Bronchial epithelial cell (primary cell): Measurements from ENCODE around the gene SOCS6. TPM values are rescaled to one million over a fixed set of nuclear protein-coding genes. Genes with fewer than 3 reads are reported as not detected.

ENCODE experiments used
- DNase-seq: peaks from one replicate; pipeline ENCODE4 v3.0.0-alpha.2; 2010; ENCODE audit warnings: low read depth
- FAIRE-seq: peaks from 2 replicates; lab custom pipeline; 2011; peaks lifted over from hg19 to GRCh38; lab: Jason Lieb, UNC
- H3K27me3 ChIP-seq: 2 replicates; pipeline ENCODE4 v1.5.1; 2011; ENCODE audit warnings: low read length; ENCODE audit not compliant: control insufficient read depth, insufficient read depth
- H3K36me3 ChIP-seq: 2 replicates; pipeline ENCODE4 v1.5.1; 2011; ENCODE audit warnings: low read length; ENCODE audit not compliant: control insufficient read depth, insufficient read depth
- H3K4me3 ChIP-seq: 2 replicates; pipeline ENCODE4 v1.5.1; 2011; ENCODE audit warnings: mild to moderate bottlenecking, low read depth, low read length, control low read depth
- total RNA-seq: library from RNA; depleted of rRNA; stranded (reverse); fragments of >200 nt; gene quantifications from 2 replicates; pipeline ENCODE4 v1.2.1, GENCODE V29; 2014
- TF ChIP-seq, protein P1 (sequence below): IDR thresholded peaks from 2 replicates; pipeline ENCODE4 v1.5.1; 2011; ENCODE audit warnings: mild to moderate bottlenecking, moderate library complexity, low read length, control low read depth, inconsistent platforms; ENCODE audit not compliant: insufficient read depth, severe bottlenecking

Gene SOCS6
- total RNA-seq, 1 donor from 2014 or later: 51.6 TPM

DNA sequence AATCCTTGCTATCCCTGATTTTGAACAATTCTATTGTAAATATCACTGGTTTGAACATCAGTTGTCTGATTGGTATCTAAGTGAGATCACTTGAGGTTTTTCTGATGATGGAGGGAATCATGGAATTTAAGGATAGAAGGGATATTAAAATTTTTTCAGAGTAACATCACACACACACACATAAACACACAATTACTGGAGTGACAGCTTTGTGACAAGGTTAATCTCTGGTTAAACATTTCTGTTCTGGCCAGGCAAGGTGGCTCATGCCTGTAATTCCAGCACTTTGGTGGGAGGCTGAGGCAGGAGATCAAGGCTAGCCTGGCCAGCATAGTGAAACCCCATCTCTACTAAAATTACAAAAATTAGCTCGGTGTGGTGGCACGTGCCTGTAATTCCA, 85.3 kb downstream of the SOCS6 start:
- TF ChIP-seq, protein P1, sequence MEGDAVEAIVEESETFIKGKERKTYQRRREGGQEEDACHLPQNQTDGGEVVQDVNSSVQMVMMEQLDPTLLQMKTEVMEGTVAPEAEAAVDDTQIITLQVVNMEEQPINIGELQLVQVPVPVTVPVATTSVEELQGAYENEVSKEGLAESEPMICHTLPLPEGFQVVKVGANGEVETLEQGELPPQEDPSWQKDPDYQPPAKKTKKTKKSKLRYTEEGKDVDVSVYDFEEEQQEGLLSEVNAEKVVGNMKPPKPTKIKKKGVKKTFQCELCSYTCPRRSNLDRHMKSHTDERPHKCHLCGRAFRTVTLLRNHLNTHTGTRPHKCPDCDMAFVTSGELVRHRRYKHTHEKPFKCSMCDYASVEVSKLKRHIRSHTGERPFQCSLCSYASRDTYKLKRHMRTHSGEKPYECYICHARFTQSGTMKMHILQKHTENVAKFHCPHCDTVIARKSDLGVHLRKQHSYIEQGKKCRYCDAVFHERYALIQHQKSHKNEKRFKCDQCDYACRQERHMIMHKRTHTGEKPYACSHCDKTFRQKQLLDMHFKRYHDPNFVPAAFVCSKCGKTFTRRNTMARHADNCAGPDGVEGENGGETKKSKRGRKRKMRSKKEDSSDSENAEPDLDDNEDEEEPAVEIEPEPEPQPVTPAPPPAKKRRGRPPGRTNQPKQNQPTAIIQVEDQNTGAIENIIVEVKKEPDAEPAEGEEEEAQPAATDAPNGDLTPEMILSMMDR: no peak
- FAIRE-seq (no peak), DNase-seq (no peak)
- no peak overlapping the region for H3K4me3 ChIP-seq
- no peaks in the 10 kb centered on the region for H3K27me3 ChIP-seq
- H3K36me3 ChIP-seq: no peaks in the 10 kb centered on the region

DNA sequence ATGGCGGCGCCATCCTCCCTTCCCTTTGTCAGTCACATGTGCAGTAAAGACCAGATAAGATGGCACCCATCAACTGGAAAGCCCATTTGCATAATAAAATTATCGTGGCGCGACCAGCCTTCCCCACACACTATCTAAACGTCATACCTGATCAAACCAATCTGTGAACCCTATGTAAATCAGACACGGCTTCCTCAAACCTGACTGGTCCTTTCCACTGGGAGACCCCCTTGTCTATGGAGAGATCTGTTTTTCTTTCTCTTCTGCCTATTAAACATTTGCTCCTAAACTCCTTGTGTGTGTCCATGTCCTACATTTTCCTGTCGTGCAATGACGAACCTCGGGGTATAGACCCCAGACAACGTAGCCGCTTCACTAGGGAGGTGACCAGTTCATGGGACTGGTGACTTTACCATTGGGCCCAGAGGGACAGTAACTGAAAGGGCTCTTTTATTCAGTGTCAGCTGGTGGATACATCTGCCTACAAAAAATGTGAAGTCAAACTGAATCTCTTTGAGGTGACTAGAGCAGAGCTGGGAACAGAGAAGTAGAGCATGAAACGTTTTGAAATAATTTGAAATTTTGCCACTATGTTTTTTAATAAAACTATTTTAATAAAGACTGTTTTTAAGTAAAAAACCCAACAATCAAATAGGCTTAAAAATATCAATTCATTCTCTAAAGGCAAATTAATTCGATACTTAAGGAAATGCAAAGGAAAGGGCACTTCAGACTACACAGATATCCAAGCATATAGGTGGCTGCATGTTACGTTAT, 87.5 kb downstream of the SOCS6 start:
- TF ChIP-seq, protein P1: no peak
- Histone ChIP-seq H3K4me3 (no peak overlapping the region), H3K36me3 (no peaks in the 10 kb centered on the region), H3K27me3 (no peaks in the 10 kb centered on the region)
- DNase-seq (no peak), FAIRE-seq (no peak)

DNA sequence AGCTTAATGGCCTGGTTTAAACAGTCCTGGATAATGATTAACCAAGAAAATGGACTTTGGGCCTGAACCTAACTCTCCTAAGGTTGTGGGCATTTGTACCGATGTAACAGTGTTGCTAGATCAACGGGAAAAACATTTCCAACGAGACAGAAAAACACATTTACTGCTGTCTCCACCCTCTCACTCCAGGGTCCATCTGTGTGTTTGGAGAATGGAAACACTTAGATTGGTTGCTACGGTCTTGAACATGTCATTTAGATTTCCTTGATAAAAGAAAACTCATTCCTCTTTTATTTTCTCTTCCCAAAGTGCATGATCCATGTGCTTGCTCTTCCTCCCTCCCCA, 88.0 kb downstream of the SOCS6 start:
- no peaks in the 10 kb centered on the region for H3K36me3 ChIP-seq
- TF ChIP-seq, protein P1: no peak
- H3K4me3 ChIP-seq: no peak overlapping the region
- FAIRE-seq: no peak
- no peak for DNase-seq
- no peaks in the 10 kb centered on the region for H3K27me3 ChIP-seq

DNA sequence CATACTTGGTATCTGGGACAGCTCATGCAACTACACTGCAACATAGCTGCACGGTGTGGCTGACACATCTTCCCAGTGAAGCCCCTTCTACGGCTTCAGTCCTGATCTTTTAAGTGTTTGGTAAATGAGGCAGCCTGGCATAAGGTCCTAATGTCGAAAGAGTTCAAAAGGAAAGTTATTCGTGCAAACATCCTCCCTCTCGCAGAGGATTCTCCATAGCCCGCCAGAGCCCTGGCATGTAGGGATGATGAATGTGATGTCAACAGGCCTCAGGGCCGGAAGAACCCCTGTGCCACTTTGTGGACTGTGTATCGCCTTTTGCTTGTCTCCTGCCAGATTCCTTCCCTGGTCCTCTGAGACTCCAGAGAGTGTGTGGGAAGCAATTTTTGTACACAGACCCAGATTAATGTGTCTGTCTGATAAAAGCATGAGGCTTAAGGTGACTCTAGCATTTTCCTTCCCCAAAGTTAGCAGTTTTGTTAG, 88.5 kb downstream of the SOCS6 start:
- TF ChIP-seq, protein P1: no peak

DNA sequence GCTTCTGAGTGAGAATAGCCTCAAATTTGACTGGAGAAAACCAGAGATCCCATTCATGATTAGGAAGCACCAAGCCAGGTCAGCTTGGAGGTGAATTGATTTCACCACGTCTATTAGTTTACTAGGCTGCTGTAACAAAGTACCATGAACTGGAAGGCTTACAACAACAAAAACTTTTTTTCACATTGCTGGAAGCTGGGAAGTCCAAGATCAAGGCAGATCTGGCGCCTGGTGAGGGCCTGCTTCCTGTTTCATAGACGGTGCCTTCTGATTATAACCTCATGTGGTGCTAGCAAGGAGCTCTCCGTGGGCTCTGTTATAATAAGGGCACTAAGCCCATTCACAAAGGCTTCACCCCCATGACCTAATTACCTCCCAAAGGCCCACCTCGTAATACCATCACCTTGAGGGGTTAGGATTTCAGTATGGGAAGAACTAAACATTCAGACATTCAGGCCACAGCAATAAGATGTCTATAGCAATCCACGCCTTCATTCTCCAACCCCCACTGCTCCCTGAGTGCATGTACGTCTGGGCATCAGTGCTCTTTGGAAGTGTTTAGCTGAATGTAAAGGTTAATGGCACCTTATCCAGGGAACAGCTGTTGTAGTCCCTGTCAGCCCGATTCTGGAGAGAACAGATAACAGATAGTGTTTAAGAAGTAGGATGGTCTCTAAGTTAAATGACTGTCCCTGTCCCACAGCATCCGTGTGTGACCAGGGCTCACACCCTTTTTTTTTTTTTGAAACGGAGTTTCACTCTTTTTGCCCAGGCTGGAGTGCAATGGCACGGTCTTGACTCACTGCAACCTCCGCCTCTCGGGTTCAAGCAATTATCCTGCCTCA, 89.2 kb downstream of the SOCS6 start:
- DNase-seq: no peak
- H3K27me3 ChIP-seq: no peaks in the 10 kb centered on the region
- no peaks in the 10 kb centered on the region for H3K36me3 ChIP-seq
- H3K4me3 ChIP-seq: no peak overlapping the region
- no peak for FAIRE-seq
- TF ChIP-seq, protein P1: no peak

More for the DNA sequence above, 88.5 kb downstream of the SOCS6 start:
- no peaks in the 10 kb centered on the region for H3K36me3 ChIP-seq
- DNase-seq (no peak), FAIRE-seq (no peak)
- H3K4me3 ChIP-seq: no peak overlapping the region
- no peaks in the 10 kb centered on the region for H3K27me3 ChIP-seq

Other genes with a start within 250 kb of the SOCS6 start
- gene RTTN, start 83.4 kb upstream of the SOCS6 start, total RNA-seq: 22.0 and 31.3 TPM in 2 replicates